Neural crest cell (in vitro differentiated cells): ENCODE results near the gene AHI1. TPM values are rescaled to one million over a fixed set of nuclear protein-coding genes. Genes with fewer than 3 reads are reported as not detected.

Experiments
- DNase-seq: peaks from one replicate; pipeline ENCODE4 v3.0.0; 2021; ENCODE audit warnings: low read depth, mixed read lengths, low spot score
- H3K27ac Mint-ChIP-seq: one replicate; pipeline ENCODE4 v1.8.0; 2021; ENCODE audit warnings: mild to moderate bottlenecking, mixed read lengths; ENCODE audit not compliant: unreplicated experiment
- H3K27me3 Mint-ChIP-seq: 2 replicates; pipeline ENCODE4 v1.8.0; 2021; ENCODE audit warnings: low read depth, mild to moderate bottlenecking, mixed read lengths
- H3K36me3 Mint-ChIP-seq: 2 replicates; pipeline ENCODE4 v1.8.0; 2021; ENCODE audit warnings: low read depth, mild to moderate bottlenecking, mixed read lengths
- H3K4me1 Mint-ChIP-seq: 2 replicates; pipeline ENCODE4 v1.8.0; 2021; ENCODE audit warnings: mixed read lengths
- H3K4me3 Mint-ChIP-seq: one replicate; pipeline ENCODE4 v1.8.0; 2021; ENCODE audit warnings: mild to moderate bottlenecking, mixed read lengths
- H3K9me3 Mint-ChIP-seq: 2 replicates; pipeline ENCODE4 v1.8.0; 2021; ENCODE audit warnings: mixed read lengths
- CTCF ChIP-seq: fragments of 200-600 bp; sonication (generic); conservative IDR thresholded peaks from 2 replicates; pipeline ENCODE4 v1.5.0; 2021; ENCODE audit warnings: antibody characterized with exemption, mild to moderate bottlenecking
- total RNA-seq: library from RNA; stranded (reverse); gene quantifications from 2 replicates; pipeline ENCODE4 v1.2.1, GENCODE V29; 2021

AHI1 gene
- total RNA-seq, 1 donor from 2014 or later, result 27.6 TPM

- H3K27me3 Mint-ChIP-seq, result no peaks in the 10 kb centered on the region
- H3K27ac Mint-ChIP-seq, result no peak overlapping the region
- H3K4me1 Mint-ChIP-seq, result no peaks in the 10 kb centered on the region
- no peak overlapping the region for H3K4me3 Mint-ChIP-seq
- no peak for TF ChIP-seq CTCF
- peaks cover 3% of the 10 kb centered on the region for H3K9me3 Mint-ChIP-seq
- peaks cover 19% of the 10 kb centered on the region for H3K36me3 Mint-ChIP-seq
- no peak for DNase-seq
Measured at GRCh38 chr6:135296715-135297114, 200.8 kb downstream of the AHI1 start.

DNA sequence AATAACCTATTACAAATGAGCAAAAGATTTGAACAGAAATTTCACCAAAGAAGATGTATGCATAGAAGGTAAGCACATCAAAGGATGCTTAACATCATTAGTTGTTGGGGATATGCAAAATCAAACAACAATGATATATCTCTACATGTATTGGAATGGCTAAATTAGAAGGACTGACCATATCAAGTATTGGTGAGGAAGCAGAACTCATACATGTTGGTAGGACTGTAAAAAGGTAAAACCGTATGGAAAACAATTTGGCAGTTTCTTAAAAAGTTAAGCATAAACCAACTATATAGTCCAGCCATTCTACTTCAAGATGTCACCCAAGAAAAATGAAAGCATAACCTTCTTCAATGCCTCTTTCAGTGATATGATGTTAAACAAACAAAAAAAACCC lies 202.5 kb downstream of the AHI1 start:
- H3K27me3 Mint-ChIP-seq, result no peaks in the 10 kb centered on the region
- H3K9me3 Mint-ChIP-seq, result peaks cover 3% of the 10 kb centered on the region
- H3K4me3 Mint-ChIP-seq, result no peak overlapping the region
- peaks cover 19% of the 10 kb centered on the region for H3K36me3 Mint-ChIP-seq
- no peak overlapping the region for H3K27ac Mint-ChIP-seq
- H3K4me1 Mint-ChIP-seq, result no peaks in the 10 kb centered on the region
- no peak for DNase-seq
- no peak for TF ChIP-seq CTCF

DNA sequence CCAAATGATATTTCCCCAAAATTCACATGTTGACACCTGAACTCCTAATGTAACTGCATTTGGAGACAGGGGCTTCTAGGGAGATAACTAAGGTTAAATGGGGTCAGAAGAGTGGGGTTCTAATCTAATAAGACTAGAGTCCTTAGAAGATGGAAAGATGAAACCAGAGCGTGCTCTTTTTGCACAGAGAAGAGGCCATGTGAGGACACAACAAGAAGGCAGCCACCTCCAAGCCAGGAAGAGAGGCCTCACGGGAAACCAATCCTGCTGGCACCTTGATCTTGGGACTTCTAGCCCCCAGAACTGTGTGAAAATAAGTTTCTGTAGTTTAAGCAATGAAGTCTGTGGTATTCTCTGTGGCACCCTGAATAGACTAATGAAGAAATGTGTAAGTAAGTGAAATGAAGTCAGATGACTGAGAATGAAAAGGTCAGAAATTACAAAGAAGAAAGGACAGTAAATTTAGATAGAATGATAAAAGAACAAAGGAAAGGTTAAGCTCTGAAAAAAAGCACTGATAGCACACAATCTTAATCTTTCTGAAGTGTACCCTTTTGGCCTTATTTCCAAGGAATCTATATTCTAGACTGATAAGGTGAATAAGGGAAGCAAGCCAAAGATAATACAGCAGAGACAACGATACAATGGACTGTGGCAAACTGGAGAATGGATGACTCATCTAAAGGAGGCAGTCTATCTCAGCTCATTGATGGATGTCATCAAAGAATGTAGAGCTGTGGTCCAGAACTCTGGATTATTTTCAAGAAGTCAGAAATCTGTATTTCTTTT lies 206.1 kb downstream of the AHI1 start:
- no peak overlapping the region for H3K27ac Mint-ChIP-seq
- peaks cover 3% of the 10 kb centered on the region for H3K9me3 Mint-ChIP-seq
- no peak for TF ChIP-seq CTCF
- DNase-seq, result no peak
- H3K4me3 Mint-ChIP-seq, result no peak overlapping the region
- no peaks in the 10 kb centered on the region for H3K4me1 Mint-ChIP-seq
- H3K27me3 Mint-ChIP-seq, result no peaks in the 10 kb centered on the region
- peaks cover 25% of the 10 kb centered on the region for H3K36me3 Mint-ChIP-seq

DNA sequence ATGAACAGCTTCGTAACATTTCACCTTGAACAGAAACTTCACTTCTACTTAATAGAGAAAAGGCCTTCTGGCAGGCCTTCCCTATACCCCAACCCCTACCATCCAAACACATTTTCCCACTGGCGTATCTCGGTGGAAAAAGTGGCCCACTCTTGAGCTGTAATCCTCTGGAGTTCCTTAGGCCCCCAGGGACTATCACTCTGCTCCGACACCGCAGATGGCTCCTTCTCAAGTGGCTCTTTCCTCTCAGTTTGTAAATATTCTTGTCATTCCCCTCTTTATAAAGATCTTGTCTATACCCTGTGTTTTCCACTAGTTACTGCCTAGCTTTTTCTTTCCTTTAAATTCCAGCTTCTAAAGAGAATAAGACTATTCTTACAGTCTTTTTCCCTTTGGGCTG lies 207.7 kb downstream of the AHI1 start:
- Mint-ChIP-seq H3K36me3 (peaks cover 22% of the 10 kb centered on the region), H3K4me3 (no peak overlapping the region), H3K27ac (no peak overlapping the region), H3K27me3 (no peaks in the 10 kb centered on the region), H3K4me1 (no peaks in the 10 kb centered on the region), H3K9me3 (no peaks in the 10 kb centered on the region)
- no peak for TF ChIP-seq CTCF
- DNase-seq, result no peak

DNA sequence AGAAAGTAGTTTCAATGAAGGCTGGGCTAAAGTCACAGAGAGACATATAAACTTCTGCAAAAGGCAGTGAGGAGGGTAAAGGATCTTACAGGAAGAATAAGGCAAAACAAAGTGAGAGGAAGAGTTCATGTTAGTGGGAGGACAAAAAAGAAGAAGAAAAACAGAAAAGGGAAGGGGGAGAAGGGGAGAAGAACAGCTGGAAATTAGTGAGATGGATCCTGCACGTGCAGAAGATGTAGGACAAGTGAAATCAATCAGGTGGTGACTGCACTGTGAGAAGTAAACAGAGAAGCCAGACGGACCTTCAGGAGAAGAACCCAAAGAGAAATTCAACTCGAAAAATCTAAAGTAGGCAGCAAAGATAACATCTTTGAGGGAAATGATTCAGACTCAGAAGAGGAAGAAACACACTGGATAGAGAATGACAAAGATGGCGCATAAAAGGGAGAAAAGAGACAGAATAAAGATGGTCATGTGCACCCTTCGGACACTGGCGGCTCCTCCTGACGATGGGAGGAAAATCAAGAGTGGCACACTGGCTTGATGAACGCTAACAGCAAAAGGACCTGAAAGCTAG lies 210.5 kb downstream of the AHI1 start:
- no peak for TF ChIP-seq CTCF
- H3K9me3 Mint-ChIP-seq, result no peaks in the 10 kb centered on the region
- no peak overlapping the region for H3K4me3 Mint-ChIP-seq
- H3K4me1 Mint-ChIP-seq, result peaks cover under 1% of the 10 kb centered on the region
- peaks cover 17% of the 10 kb centered on the region for H3K36me3 Mint-ChIP-seq
- H3K27me3 Mint-ChIP-seq, result no peaks in the 10 kb centered on the region
- H3K27ac Mint-ChIP-seq, result no peak overlapping the region
- no peak for DNase-seq
